Fibroblast of lung (primary cell): ENCODE measurements around the gene SYT12. TPM values are rescaled to one million over a fixed set of nuclear protein-coding genes. Genes with fewer than 3 reads are reported as not detected.
A peak's percentile ranks its signal among the peaks of the same experiment; 100 is the strongest.

ENCODE experiments used
- DNase-seq, 2 donors: peaks; one replicate each; pipeline versions ENCODE4 v3.0.0 to v3.0.0-alpha.2; 2010; ENCODE audit warnings: low read depth in 2 of 2
- H2AFZ ChIP-seq: 2 replicates; pipeline ENCODE4 v1.5.1; 2012; ENCODE audit warnings: low read length, control low read depth, inconsistent platforms
- H3K27ac ChIP-seq: 2 replicates; pipeline ENCODE4 v1.5.1; 2011; ENCODE audit warnings: low read length, control low read depth; ENCODE audit not compliant: insufficient read depth
- H3K27me3 ChIP-seq: 2 replicates; pipeline ENCODE4 v1.5.1; 2011; ENCODE audit warnings: mild to moderate bottlenecking, low read length; ENCODE audit not compliant: control insufficient read depth, insufficient read depth
- H3K36me3 ChIP-seq: 2 replicates; pipeline ENCODE4 v1.5.1; 2011; ENCODE audit warnings: low read length; ENCODE audit not compliant: control insufficient read depth, insufficient read depth
- H3K4me1 ChIP-seq: 2 replicates; pipeline ENCODE4 v1.5.1; 2011; ENCODE audit warnings: low read length; ENCODE audit not compliant: control insufficient read depth, insufficient read depth; ENCODE audit errors: extremely low read depth
- H3K4me2 ChIP-seq: 2 replicates; pipeline ENCODE4 v1.5.1; 2011; ENCODE audit warnings: low read length, control low read depth; ENCODE audit not compliant: insufficient read depth; ENCODE audit errors: extremely low read depth
- H3K4me3 ChIP-seq, 4 experiments: fragments of 200-600 bp in 1 of 4; sonication (generic) in 1 of 4; replicated peaks in 1 of 4; 2 replicates each; pipeline ENCODE4 v1.5.1; 2011 to 2016; ENCODE audit warnings: low read length in 4 of 4, low read depth in 3 of 4, mild to moderate bottlenecking in 3 of 4, control low read depth in 2 of 4, inconsistent platforms in 1 of 4, mixed read lengths in 1 of 4; ENCODE audit not compliant: insufficient read depth in 1 of 4; ENCODE audit errors: control extremely low read depth in 1 of 4
- H3K79me2 ChIP-seq: 2 replicates; pipeline ENCODE4 v1.5.1; 2012; ENCODE audit warnings: mild to moderate bottlenecking, low read length, inconsistent platforms; ENCODE audit not compliant: control insufficient read depth, insufficient read depth
- H3K9ac ChIP-seq: 2 replicates; pipeline ENCODE4 v1.5.1; 2011; ENCODE audit warnings: mild to moderate bottlenecking, low read length, control low read depth; ENCODE audit not compliant: insufficient read depth
- H3K9me3 ChIP-seq: 2 replicates; pipeline ENCODE4 v1.5.1; 2012; ENCODE audit warnings: low read depth, low read length; ENCODE audit not compliant: control insufficient read depth, insufficient read depth
- H4K20me1 ChIP-seq: 2 replicates; pipeline ENCODE4 v1.5.1; 2011; ENCODE audit warnings: low read length; ENCODE audit not compliant: control insufficient read depth, insufficient read depth; ENCODE audit errors: extremely low read depth
- CTCF ChIP-seq, 2 donors: IDR thresholded peaks in 1 of 2; conservative IDR thresholded peaks in 1 of 2; 1 replicate in 1 of 2; 2 replicates in 1 of 2; pipeline ENCODE4 v1.5.1; 2011 to 2012; ENCODE audit warnings: low read length in 2 of 2, control low read depth in 1 of 2, inconsistent platforms in 1 of 2, low read depth in 1 of 2, mild to moderate bottlenecking in 1 of 2
- EZH2 ChIP-seq: IDR thresholded peaks from 2 replicates; pipeline ENCODE4 v1.5.1; 2012; ENCODE audit warnings: low read length, control low read depth, mild to moderate bottlenecking; ENCODE audit errors: missing control alignments
- polyA plus RNA-seq, 2 donors: library from polyadenylated mRNA; depleted of rRNA in 1 of 2; stranded (reverse) in 1 of 2; unstranded in 1 of 2; fragments of >200 nt; gene quantifications; 2 replicates each; pipeline ENCODE4 v1.2.1, GENCODE V29; 2011 to 2012; ENCODE audit warnings: missing spikeins in 1 of 2
- total RNA-seq: library from RNA; depleted of rRNA; stranded (reverse); fragments of >200 nt; gene quantifications from 2 replicates; pipeline ENCODE4 v1.2.1, GENCODE V29; 2014

The SYT12 gene
- total and polyA plus RNA-seq, 2 donors (not counting 1 experiment from before 2014, with no cell fraction given): under 0.01 TPM; not detected in 1

GRCh38 chr11:67059671-67060070 lies 36.7 kb downstream of the SYT12 start:
- no peak for TF ChIP-seq EZH2
- TF ChIP-seq CTCF (conservative IDR thresholded peaks at IDR 0.05 in 1 of 2, IDR thresholded peaks at IDR 0.05 in 1 of 2; ENCODE audit: low read depth in 1 of 2, low read length in 2 of 2): no peak
- H4K20me1 ChIP-seq: no peaks in the 10 kb centered on the region
- H3K4me1 ChIP-seq: peaks cover 2% of the 10 kb centered on the region
- no peak for DNase-seq
- H3K27ac ChIP-seq: no peak overlapping the region
- H3K4me2 ChIP-seq: no peak overlapping the region
- H3K79me2 ChIP-seq: no peaks in the 10 kb centered on the region
- H3K9ac ChIP-seq: no peak overlapping the region
- H3K4me3 ChIP-seq: no peak overlapping the region
- H2AFZ ChIP-seq: no peak overlapping the region
- no peaks in the 10 kb centered on the region for H3K36me3 ChIP-seq
- H3K27me3 ChIP-seq: no peaks in the 10 kb centered on the region
- H3K9me3 ChIP-seq: no peaks in the 10 kb centered on the region

GRCh38 chr11:67060111-67060522 lies 37.2 kb downstream of the SYT12 start:
- DNase-seq: peak in 1 of 2 donors; percentile 58
- Histone ChIP-seq H3K9ac (no peak overlapping the region), H3K27ac (no peak overlapping the region), H3K27me3 (no peaks in the 10 kb centered on the region), H3K36me3 (no peaks in the 10 kb centered on the region), H4K20me1 (no peaks in the 10 kb centered on the region), H3K4me1 (peaks cover 2% of the 10 kb centered on the region), H2AFZ (no peak overlapping the region), H3K4me2 (no peak overlapping the region), H3K4me3 (no peak overlapping the region), H3K9me3 (no peaks in the 10 kb centered on the region), H3K79me2 (no peaks in the 10 kb centered on the region)
- TF ChIP-seq EZH2 (no peak), CTCF (conservative IDR thresholded peaks at IDR 0.05 in 1 of 2, IDR thresholded peaks at IDR 0.05 in 1 of 2; ENCODE audit: low read depth in 1 of 2, low read length in 2 of 2) (no peak)

- TF ChIP-seq CTCF (conservative IDR thresholded peaks at IDR 0.05 in 1 of 2, IDR thresholded peaks at IDR 0.05 in 1 of 2; ENCODE audit: low read depth in 1 of 2, low read length in 2 of 2): no peak
- no peak for TF ChIP-seq EZH2
Observed at GRCh38 chr11:67062526-67063373, 39.8 kb downstream of the SYT12 start.

More at GRCh38 chr11:67062526-67063373, 39.8 kb downstream of the SYT12 start:
- no peak overlapping the region for H3K27ac ChIP-seq
- H4K20me1 ChIP-seq: no peaks in the 10 kb centered on the region
- no peak overlapping the region for H3K9ac ChIP-seq
- H2AFZ ChIP-seq: no peak overlapping the region
- no peak overlapping the region for H3K4me2 ChIP-seq
- H3K9me3 ChIP-seq: no peaks in the 10 kb centered on the region
- no peak overlapping the region for H3K4me3 ChIP-seq
- H3K27me3 ChIP-seq: no peaks in the 10 kb centered on the region
- no peaks in the 10 kb centered on the region for H3K4me1 ChIP-seq
- DNase-seq: no peak
- no peaks in the 10 kb centered on the region for H3K79me2 ChIP-seq
- no peaks in the 10 kb centered on the region for H3K36me3 ChIP-seq
